T1000 (cell line): ENCODE results near the gene LYRM4.

Experiments
- DNase-seq: peaks from one replicate; lab custom pipeline; 2025; ENCODE audit warnings: mixed read lengths; lab: John Stamatoyannopoulos, UW

Gene LYRM4

DNA sequence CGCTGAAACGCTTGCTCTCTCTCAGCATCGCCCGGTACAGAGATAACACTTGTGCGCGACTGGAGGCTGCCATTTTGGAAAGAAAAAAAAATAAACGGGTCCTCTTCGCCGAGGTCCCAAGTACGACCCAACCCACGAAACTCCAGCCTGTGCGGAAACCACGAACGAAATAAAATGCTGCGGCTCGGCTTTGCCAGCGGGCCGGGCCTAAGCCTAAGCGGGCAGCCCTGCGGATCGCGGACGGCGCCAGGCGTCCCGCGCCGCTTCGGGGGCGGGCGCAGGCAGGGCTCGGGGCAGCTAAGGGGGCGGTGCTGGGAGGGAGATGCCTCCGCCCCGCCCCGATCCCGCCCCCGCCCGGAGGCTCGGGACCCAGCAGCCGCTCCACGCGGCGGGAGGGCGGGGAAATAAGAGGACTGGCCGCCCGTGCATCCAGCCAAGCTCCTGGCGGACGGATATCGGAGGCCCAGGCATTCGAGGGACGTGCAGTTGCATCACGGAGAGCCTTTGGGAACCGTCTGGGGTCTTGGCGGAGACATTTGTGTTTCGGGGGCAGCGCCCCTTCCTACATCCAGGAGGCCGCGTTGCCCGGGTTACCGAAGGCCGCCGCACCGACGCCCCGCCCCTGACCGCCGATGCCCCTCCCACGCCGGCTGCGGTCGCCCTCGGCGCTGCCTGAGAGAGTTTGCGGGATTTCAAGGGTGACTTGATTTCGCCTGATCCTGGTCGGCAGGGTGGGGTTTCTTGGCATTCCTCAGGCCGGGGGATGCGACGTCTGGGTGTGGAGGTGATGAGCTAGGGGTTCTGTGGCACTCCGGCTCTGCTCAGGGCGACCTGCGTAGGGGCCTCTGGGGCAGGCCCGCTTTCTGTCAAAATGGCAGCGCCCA is at the start of gene LYRM4, which contains the start of gene FARS2:
Gene LYRM4 (minus strand): TSS at position 290 of the 884 bp plus-strand sequence. CDS start 217 bp downstream, at position 73.
Gene FARS2 (plus strand): TSS at position 853 of the 884 bp plus-strand sequence.
- peak; percentile 88 for DNase-seq

DNA sequence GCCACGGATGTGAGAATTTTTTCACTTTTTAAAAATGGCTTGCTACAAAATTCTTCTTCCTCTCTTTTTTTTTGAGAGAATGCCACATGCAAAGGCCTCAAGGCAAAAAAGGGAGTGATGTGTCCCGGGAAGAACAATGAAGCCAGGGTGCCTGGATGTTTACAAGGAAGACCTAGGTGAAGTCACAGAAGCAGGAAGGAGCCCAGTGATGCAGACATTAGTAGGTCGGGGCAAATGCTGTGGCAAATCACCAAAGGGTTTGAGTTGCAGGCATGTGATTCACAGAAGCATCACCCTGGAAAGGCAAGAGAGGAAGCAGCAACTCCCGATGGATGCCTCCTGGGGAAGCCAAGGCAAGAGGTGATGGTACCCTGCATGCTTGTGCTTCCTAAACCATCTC is 47.3 kb upstream of the LYRM4 start:
- DNase-seq, result peak; percentile 14

GRCh38 chr6:5307058-5307457 is 46.3 kb upstream of the LYRM4 start:
- DNase-seq, result no peak

GRCh38 chr6:5305968-5306626 is 45.3 kb upstream of the LYRM4 start:
- no peak for DNase-seq

DNA sequence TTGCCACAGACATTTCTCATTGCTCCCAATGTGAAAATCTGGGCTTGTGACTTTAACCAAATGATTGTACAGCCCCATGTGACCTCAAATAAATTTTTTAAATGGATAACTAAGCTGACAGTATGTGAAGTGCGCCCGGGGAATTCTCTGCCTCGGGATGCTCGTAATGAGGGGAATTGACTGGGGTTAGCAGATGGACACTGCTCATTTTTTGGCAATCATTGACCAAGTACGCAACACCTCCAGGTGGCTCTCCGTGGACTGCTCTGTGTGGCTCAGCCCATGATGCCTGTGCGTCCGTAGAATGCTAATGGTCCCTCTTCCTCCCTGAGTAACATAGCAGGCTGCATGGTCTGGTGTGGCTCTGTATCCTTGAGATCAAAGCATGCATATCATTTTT is 42.9 kb upstream of the LYRM4 start:
- no peak for DNase-seq

DNA sequence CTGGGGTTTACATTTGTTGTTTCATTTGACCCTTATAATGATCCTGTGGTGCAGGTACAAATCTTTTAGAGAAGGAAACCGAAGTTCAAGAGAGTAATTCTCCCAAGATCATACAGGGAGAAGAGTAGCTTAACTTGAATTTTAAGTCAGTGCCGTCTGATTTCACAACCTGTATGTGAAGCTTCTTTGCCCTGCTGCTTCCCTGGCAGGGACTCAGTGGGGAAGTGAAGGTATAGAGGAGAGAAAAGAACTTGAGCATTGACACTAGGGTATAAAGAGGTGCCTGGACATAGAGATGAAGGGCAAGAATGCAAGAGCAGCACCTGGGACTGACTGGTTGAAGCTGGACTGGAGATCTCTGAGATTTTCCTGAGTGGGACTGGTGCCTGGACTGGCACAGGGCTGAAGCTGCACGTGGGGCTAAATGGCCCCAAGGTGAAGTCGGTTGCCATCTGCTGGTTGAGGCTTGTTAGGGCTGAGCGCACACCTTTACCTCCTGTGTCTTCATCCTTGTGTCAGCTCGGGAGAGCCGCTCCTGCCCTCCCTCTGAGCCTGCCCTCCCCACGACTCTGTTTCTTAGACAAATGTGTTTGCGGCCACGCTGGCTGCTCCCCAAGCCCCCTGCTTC is 42.4 kb upstream of the LYRM4 start:
- no peak for DNase-seq

GRCh38 chr6:5302220-5302946 is 41.6 kb upstream of the LYRM4 start:
- no peak for DNase-seq

DNA sequence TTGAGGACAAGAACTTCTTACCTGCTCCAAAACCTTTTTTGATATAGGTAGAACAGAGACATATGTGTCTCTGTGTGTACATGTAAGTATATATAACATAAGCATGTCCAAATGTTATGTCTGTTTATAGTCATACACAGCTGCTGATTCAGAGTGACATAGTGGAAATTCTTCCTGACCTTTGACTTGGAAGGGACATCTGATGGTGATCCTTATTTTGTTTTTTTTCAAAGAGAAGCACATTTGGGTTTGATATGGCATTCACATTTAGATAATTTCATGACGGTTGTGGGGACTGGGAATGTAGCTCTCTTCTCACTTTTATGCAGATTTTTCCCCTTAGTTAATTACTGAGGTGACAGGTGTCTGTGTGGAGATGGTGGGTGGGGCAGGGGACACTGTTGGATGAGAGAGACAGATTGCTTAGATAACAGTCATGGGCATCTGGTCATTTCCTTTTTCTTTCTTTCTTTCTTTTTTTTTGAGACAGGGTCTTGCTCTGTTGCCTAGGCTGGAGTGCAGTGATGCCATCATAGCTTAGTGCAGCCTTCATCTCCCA is 39.5 kb upstream of the LYRM4 start:
- no peak for DNase-seq

- DNase-seq, result no peak
Observed at GRCh38 chr6:5295623-5296022, 34.9 kb upstream of the LYRM4 start.

GRCh38 chr6:5294392-5295211 is 33.9 kb upstream of the LYRM4 start:
- no peak for DNase-seq

DNA sequence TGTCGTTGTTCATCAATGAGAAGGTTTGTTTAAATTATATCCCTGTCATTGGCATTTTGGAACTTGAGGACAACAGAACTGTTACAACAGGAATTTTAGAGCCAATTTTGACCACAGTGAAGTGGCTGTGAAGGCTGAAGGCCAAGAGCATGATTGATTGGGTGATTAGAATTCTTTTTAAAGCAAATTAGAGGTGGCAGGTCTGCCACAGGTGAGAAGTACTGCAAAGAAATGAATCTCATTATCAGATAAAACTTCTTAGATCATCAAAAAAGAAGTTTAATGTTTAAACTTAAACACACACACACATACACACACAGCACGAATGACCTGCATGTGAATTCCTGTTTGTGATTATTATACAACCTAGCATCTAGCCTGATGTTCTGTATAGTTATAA is 32.9 kb upstream of the LYRM4 start:
- DNase-seq, result no peak

DNA sequence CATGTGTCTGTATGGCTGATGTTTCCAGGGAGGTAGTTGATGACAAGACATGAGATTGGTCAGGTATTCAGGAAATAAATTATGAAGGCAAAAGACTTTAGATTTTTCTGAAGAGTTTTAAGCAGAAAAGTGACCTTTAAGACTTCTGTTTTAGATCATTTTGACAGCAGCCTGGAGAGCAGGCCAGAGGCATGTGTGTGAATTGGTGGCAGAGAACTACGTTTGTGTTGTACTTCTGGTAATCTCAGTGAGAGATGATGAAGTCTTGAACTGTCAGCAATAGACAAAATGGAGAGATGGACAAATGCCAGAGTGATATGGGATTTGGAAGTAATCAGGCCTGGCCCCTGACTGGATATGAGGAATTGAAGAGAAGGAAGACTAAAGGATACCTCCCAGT is 31.4 kb upstream of the LYRM4 start:
- no peak for DNase-seq

- no peak for DNase-seq
Observed at GRCh38 chr6:5290500-5290899, 29.8 kb upstream of the LYRM4 start.

- no peak for DNase-seq
Observed at GRCh38 chr6:5290097-5290496, 29.3 kb upstream of the LYRM4 start.

- DNase-seq, result no peak
Observed at GRCh38 chr6:5287966-5288297, 27.2 kb upstream of the LYRM4 start.

- DNase-seq, result no peak
Observed at GRCh38 chr6:5287205-5287965, 26.6 kb upstream of the LYRM4 start.

DNA sequence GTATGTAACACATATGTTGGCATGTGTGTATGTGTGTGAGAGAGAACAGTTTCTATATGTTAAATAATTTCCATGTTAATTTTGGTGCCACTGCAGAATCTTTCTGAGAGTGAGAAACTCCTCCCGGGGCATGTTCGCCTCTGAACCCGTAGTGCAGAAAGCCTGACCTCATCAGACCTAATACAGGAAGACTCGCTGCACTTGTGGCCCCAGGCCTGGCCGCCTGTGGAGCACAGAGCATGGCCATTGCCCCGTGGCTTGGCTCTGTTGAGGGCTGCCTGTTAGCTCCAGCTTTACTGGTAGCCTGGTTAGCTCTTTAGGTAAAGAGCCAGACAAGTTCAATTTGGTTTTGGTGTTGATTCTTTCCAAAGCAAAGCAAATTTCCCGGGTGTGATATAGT is 26.0 kb upstream of the LYRM4 start:
- DNase-seq, result no peak

GRCh38 chr6:5285526-5285925 is 24.8 kb upstream of the LYRM4 start:
- DNase-seq, result no peak

GRCh38 chr6:5285081-5285480 is 24.3 kb upstream of the LYRM4 start:
- DNase-seq, result no peak

- no peak for DNase-seq
Observed at GRCh38 chr6:5282191-5282623, 21.5 kb upstream of the LYRM4 start.
